Measurements from ENCODE around the gene ZNF862. TPM values are rescaled to one million over a fixed set of nuclear protein-coding genes. Genes with fewer than 3 reads are reported as not detected.

The ZNF862 gene
- total and polyA plus RNA-seq, 2 donors (not counting 1 experiment from before 2014, with no cell fraction given) = 24.1 to 33.0 TPM

DNA sequence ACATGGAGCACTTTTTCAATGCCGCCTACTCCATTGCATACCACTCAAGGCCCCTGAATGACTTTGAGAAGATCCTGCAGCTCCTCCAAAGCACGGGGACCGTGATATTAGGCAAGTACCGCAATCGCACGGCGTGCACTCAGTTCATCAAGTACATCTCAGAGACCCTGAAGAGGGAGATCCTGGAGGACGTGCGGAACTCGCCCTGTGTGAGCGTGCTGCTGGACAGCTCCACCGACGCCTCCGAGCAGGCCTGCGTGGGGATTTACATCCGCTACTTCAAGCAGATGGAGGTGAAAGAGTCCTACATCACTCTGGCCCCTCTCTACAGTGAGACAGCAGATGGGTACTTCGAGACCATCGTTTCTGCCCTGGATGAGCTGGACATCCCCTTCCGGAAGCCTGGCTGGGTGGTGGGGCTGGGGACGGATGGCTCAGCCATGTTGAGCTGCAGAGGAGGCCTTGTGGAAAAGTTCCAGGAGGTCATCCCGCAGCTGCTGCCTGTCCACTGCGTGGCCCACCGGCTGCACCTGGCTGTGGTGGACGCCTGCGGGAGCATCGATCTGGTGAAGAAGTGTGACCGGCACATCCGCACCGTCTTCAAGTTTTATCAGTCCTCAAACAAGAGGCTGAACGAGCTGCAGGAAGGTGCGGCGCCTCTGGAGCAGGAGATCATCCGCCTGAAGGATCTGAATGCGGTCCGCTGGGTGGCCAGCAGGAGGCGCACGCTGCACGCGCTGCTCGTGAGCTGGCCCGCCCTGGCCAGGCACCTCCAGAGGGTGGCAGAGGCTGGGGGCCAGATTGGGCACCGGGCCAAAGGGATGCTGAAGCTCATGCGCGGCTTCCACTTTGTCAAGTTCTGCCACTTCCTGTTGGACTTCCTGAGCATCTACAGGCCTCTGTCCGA lies 22.9 kb downstream of the ZNF862 start:
- no peak overlapping the region for H3K4me3 ChIP-seq (ENCODE audit: control extremely low read depth in 1 of 5, extremely low read depth in 1 of 5, insufficient read depth in 1 of 5, low read depth in 2 of 5, low read length in 4 of 5)
- no peak overlapping the region for H3K9ac ChIP-seq (ENCODE audit: low read length)
- peaks cover 0 to 31% of the 10 kb centered on the region in 2 experiments for H3K36me3 ChIP-seq (replicated peaks in 1 of 2; ENCODE audit: control extremely low read depth in 1 of 2, control insufficient read depth in 1 of 2, extremely low read depth in 1 of 2, insufficient read depth in 2 of 2, low read length in 1 of 2)
- TF ChIP-seq EZH2 (IDR thresholded peaks at IDR 0.05; ENCODE audit: borderline replicate concordance, insufficient read depth, low read depth, low read length, poor library complexity, severe bottlenecking) = no peak
- whole genome bisulfite sequencing (ENCODE audit: insufficient coverage) = 95% methylated on average over 42 of the region's 45 CpGs
- no peak overlapping the region for H3K27ac ChIP-seq (ENCODE audit: low read length in 2 of 2)
- no peaks in the 10 kb centered on the region for H3K79me2 ChIP-seq (ENCODE audit: control insufficient read depth, insufficient read depth, low read length)
- no peaks in the 10 kb centered on the region for H4K20me1 ChIP-seq (ENCODE audit: control insufficient read depth, insufficient read depth, low read length, poor library complexity, severe bottlenecking)
- no peaks in the 10 kb centered on the region for H3K9me3 Mint-ChIP-seq (ENCODE audit: insufficient read depth)
- H3K4me3 Mint-ChIP-seq = no peak overlapping the region
- intact Hi-C loops (cut with micrococcal nuclease) = no loop called here
- H3K9me3 ChIP-seq (ENCODE audit: control extremely low read depth in 1 of 3, control insufficient read depth in 2 of 3, insufficient read depth in 1 of 3, low read length in 2 of 3) = no peaks in the 10 kb centered on the region
- DNase-seq (no peak), ATAC-seq (ENCODE audit: low read depth) (no peak)
- no peak overlapping the region for H3K4me2 ChIP-seq (replicated peaks; ENCODE audit: low read depth, low read length, poor library complexity, severe bottlenecking)
- H3K27me3 Mint-ChIP-seq = no peaks in the 10 kb centered on the region
- H3K4me1 ChIP-seq (ENCODE audit: control insufficient read depth in 2 of 2, insufficient read depth in 2 of 2, low read length in 2 of 2) = peaks cover 5 to 9% of the 10 kb centered on the region in 2 donors
- peaks cover 1% of the 10 kb centered on the region for H3K4me1 Mint-ChIP-seq
- H3K27me3 ChIP-seq (replicated peaks in 1 of 4; ENCODE audit: control extremely low read depth in 1 of 4, control insufficient read depth in 3 of 4, insufficient read depth in 4 of 4, low read length in 3 of 4) = no peaks in the 10 kb centered on the region
- H3K27ac Mint-ChIP-seq = no peak overlapping the region
- ChIA-PET CTCF (no interaction called here), POLR2A (interaction anchor here (0.6 kb wide), 1 partner anchor 739 kb away, joined by 3 read pairs; no protein-coding TSS in a partner anchor)
- H2AFZ ChIP-seq (ENCODE audit: insufficient read depth, low read depth, low read length, poor library complexity, severe bottlenecking) = no peak overlapping the region

DNA sequence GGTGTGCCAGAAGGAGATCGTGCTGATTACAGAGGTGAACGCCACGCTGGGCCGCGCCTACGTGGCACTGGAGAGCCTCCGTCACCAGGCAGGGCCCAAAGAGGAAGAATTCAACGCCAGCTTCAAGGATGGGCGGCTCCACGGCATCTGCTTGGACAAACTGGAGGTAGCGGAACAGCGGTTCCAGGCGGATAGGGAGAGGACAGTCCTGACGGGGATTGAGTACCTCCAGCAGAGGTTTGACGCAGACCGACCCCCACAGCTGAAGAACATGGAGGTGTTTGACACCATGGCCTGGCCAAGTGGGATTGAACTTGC lies 23.5 kb downstream of the ZNF862 start:
- Mint-ChIP-seq H3K4me1 (peaks cover 2% of the 10 kb centered on the region), H3K9me3 (ENCODE audit: insufficient read depth) (no peaks in the 10 kb centered on the region), H3K27ac (no peak overlapping the region), H3K4me3 (no peak overlapping the region), H3K27me3 (no peaks in the 10 kb centered on the region)
- no peaks in the 10 kb centered on the region for H3K27me3 ChIP-seq (replicated peaks in 1 of 4; ENCODE audit: control extremely low read depth in 1 of 4, control insufficient read depth in 3 of 4, insufficient read depth in 4 of 4, low read length in 3 of 4)
- no peak overlapping the region for H2AFZ ChIP-seq (ENCODE audit: insufficient read depth, low read depth, low read length, poor library complexity, severe bottlenecking)
- no peak overlapping the region for H3K4me3 ChIP-seq (ENCODE audit: control extremely low read depth in 1 of 5, extremely low read depth in 1 of 5, insufficient read depth in 1 of 5, low read depth in 2 of 5, low read length in 4 of 5)
- no peaks in the 10 kb centered on the region for H3K9me3 ChIP-seq (ENCODE audit: control extremely low read depth in 1 of 3, control insufficient read depth in 2 of 3, insufficient read depth in 1 of 3, low read length in 2 of 3)
- ChIA-PET POLR2A (no interaction called here), CTCF (no interaction called here)
- intact Hi-C loops (cut with micrococcal nuclease) = no loop called here
- no peak for ATAC-seq (ENCODE audit: low read depth)
- no peaks in the 10 kb centered on the region for H4K20me1 ChIP-seq (ENCODE audit: control insufficient read depth, insufficient read depth, low read length, poor library complexity, severe bottlenecking)
- 97% methylated on average over 16 of the region's 16 CpGs for WGBS (ENCODE audit: insufficient coverage)
- H3K36me3 ChIP-seq (replicated peaks in 1 of 2; ENCODE audit: control extremely low read depth in 1 of 2, control insufficient read depth in 1 of 2, extremely low read depth in 1 of 2, insufficient read depth in 2 of 2, low read length in 1 of 2) = peaks cover 0 to 29% of the 10 kb centered on the region in 2 experiments
- no peak overlapping the region for H3K4me2 ChIP-seq (replicated peaks; ENCODE audit: low read depth, low read length, poor library complexity, severe bottlenecking)
- H3K4me1 ChIP-seq (ENCODE audit: control insufficient read depth in 2 of 2, insufficient read depth in 2 of 2, low read length in 2 of 2) = peaks cover 5 to 10% of the 10 kb centered on the region in 2 donors
- no peaks in the 10 kb centered on the region for H3K79me2 ChIP-seq (ENCODE audit: control insufficient read depth, insufficient read depth, low read length)
- no peak overlapping the region for H3K27ac ChIP-seq (ENCODE audit: low read length in 2 of 2)
- no peak overlapping the region for H3K9ac ChIP-seq (ENCODE audit: low read length)
- TF ChIP-seq EZH2 (IDR thresholded peaks at IDR 0.05; ENCODE audit: borderline replicate concordance, insufficient read depth, low read depth, low read length, poor library complexity, severe bottlenecking) = no peak
- TF ChIP-seq, protein P1, sequence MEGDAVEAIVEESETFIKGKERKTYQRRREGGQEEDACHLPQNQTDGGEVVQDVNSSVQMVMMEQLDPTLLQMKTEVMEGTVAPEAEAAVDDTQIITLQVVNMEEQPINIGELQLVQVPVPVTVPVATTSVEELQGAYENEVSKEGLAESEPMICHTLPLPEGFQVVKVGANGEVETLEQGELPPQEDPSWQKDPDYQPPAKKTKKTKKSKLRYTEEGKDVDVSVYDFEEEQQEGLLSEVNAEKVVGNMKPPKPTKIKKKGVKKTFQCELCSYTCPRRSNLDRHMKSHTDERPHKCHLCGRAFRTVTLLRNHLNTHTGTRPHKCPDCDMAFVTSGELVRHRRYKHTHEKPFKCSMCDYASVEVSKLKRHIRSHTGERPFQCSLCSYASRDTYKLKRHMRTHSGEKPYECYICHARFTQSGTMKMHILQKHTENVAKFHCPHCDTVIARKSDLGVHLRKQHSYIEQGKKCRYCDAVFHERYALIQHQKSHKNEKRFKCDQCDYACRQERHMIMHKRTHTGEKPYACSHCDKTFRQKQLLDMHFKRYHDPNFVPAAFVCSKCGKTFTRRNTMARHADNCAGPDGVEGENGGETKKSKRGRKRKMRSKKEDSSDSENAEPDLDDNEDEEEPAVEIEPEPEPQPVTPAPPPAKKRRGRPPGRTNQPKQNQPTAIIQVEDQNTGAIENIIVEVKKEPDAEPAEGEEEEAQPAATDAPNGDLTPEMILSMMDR (IDR thresholded peaks at IDR 0.05) = no peak
- no peak for DNase-seq
